Activated CD8-positive, alpha-beta T cell treated with anti-CD3 and anti-CD28 coated beads for 36 hours (primary cell): ENCODE results near the gene CLIP4. TPM values are rescaled to one million over a fixed set of nuclear protein-coding genes. Genes with fewer than 3 reads are reported as not detected.

Experiments
- ATAC-seq: fragments of 200-7000 bp; cut with Tn5 transposase; one replicate; pipeline ENCODE4 v1.10.0; 2021; ENCODE audit warnings: mild to moderate bottlenecking, moderate library complexity
- CTCF ChIA-PET: fragments of 350-600 bp; sonication (Branson Sonifier 250); formaldehyde crosslinking; loops from one replicate; lab custom pipeline; 2021; ENCODE audit warnings: antibody characterized with exemption; lab: Charles Lee
- POLR2A ChIA-PET: fragments of 350-600 bp; sonication (Branson Sonifier 250); formaldehyde crosslinking; loops from one replicate; lab custom pipeline; 2021; ENCODE audit warnings: antibody characterized with exemption; lab: Charles Lee
- DNase-seq: peaks from one replicate; pipeline ENCODE4 v3.0.0-alpha.2; 2020
- H3K27ac Mint-ChIP-seq: one replicate; pipeline ENCODE4 v1.8.0; 2021; ENCODE audit warnings: mild to moderate bottlenecking, mixed read lengths
- H3K27me3 Mint-ChIP-seq: one replicate; pipeline ENCODE4 v1.8.0; 2021; ENCODE audit warnings: mixed read lengths
- H3K36me3 Mint-ChIP-seq: one replicate; pipeline ENCODE4 v1.8.0; 2021; ENCODE audit warnings: low read depth, mixed read lengths
- H3K4me1 Mint-ChIP-seq: one replicate; pipeline ENCODE4 v1.8.0; 2021; ENCODE audit warnings: low read depth, mixed read lengths
- H3K4me3 Mint-ChIP-seq: one replicate; pipeline ENCODE4 v1.8.0; 2021; ENCODE audit warnings: mild to moderate bottlenecking, moderate library complexity, mixed read lengths
- H3K9me3 Mint-ChIP-seq: one replicate; pipeline ENCODE4 v1.8.0; 2021; ENCODE audit warnings: mixed read lengths
- CTCF ChIP-seq: fragments of 200-600 bp; IDR thresholded peaks from one replicate; pipeline ENCODE4 v1.8.0; 2022; ENCODE audit warnings: antibody characterized with exemption, mild to moderate bottlenecking
- intact Hi-C: fragments of 100-400 bp; cut with micrococcal nuclease; formaldehyde crosslinking; loops from one replicate; pipeline ENCODE4 v1.10.0; 2022
- total RNA-seq, 2 experiments: library from RNA; stranded (reverse); gene quantifications; one replicate each; pipeline ENCODE4 v1.2.3, GENCODE V29; 2021

Gene CLIP4
- total RNA-seq, 2 experiments from 2014 or later = 25.3 to 28.3 TPM

DNA sequence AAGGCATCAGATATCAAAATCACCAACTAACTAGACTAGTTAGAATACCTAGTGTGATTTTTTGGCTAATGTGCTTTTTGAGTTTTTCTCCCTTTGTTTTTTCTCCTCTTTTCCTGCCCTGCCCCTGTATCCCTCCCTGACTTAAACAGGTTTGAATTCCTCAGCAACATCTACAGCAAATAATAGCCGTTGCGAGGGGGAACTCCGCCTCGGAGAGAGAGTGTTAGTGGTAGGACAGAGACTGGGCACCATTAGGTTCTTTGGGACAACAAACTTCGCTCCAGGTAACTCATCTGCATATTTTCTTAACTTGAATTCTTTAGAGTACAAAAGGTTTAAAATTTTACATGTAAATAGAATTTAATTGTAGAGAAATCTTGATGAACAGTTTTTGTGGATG lies 45.0 kb downstream of the CLIP4 start:
- ChIA-PET CTCF (no interaction called here), POLR2A (no interaction called here)
- no peaks in the 10 kb centered on the region for H3K9me3 Mint-ChIP-seq
- H3K4me1 Mint-ChIP-seq = no peaks in the 10 kb centered on the region
- intact Hi-C loops = no loop called here
- no peak for DNase-seq
- H3K36me3 Mint-ChIP-seq = peaks cover 20% of the 10 kb centered on the region
- no peak overlapping the region for H3K27ac Mint-ChIP-seq
- no peak for ATAC-seq
- TF ChIP-seq CTCF = no peak
- H3K4me3 Mint-ChIP-seq = no peak overlapping the region
- no peaks in the 10 kb centered on the region for H3K27me3 Mint-ChIP-seq

GRCh38 chr2:29162204-29162928 lies 47.2 kb downstream of the CLIP4 start:
- Mint-ChIP-seq H3K9me3 (no peaks in the 10 kb centered on the region), H3K4me1 (no peaks in the 10 kb centered on the region), H3K36me3 (peaks cover 13% of the 10 kb centered on the region), H3K4me3 (no peak overlapping the region), H3K27me3 (no peaks in the 10 kb centered on the region), H3K27ac (no peak overlapping the region)
- DNase-seq = no peak
- ATAC-seq = no peak
- CTCF ChIA-PET = no interaction called here
- no peak for TF ChIP-seq CTCF
- POLR2A ChIA-PET = no interaction called here
- intact Hi-C loops = no loop called here

DNA sequence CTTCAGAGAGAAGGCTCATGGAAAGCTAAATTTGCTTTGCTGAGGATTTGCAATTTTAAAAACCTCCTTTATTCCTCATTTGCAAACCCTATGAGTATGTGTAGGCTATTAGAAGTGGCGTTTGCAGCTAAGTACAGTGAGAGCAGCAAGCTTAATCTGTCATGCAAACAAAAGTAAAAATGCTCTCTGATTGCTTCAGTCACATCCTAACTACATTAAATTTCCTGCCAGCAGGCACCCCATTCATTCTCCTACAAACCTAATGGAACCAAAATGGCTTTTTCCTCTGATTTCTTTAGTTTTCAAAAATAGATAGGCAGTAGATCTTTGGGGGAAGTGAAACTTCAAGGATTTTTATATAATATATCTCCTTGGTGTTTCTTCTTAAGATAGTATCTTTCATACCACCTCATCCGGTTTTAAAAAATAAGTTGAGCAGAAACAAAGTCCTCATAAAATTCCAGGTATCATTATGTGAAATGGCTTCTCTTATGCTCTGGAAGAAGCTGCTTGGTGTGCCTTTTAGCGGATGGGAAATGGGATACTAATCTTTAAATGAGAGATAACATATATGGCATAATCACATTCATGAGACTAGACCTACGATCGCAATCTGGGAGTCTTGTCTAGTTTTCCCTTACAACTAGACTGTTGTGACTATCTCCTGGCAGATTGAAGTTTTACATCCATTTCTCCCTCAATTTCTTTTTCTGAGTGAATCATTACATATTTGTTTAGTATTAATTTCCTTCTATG lies 49.1 kb downstream of the CLIP4 start:
- ATAC-seq (no peak), DNase-seq (no peak)
- H3K27ac Mint-ChIP-seq = no peak overlapping the region
- POLR2A ChIA-PET = no interaction called here
- intact Hi-C loops = no loop called here
- no peak overlapping the region for H3K4me3 Mint-ChIP-seq
- TF ChIP-seq CTCF = no peak
- no peaks in the 10 kb centered on the region for H3K4me1 Mint-ChIP-seq
- peaks cover 11% of the 10 kb centered on the region for H3K36me3 Mint-ChIP-seq
- CTCF ChIA-PET = no interaction called here
- H3K9me3 Mint-ChIP-seq = no peaks in the 10 kb centered on the region
- no peaks in the 10 kb centered on the region for H3K27me3 Mint-ChIP-seq

- no peak for DNase-seq
- ChIA-PET POLR2A (interaction anchor here (1.0 kb wide), 1 partner anchor 52 kb away, joined by 6 read pairs; no protein-coding TSS in a partner anchor), CTCF (interaction anchor here (0.9 kb wide), 1 partner anchor 21 kb away, joined by 3 read pairs; no protein-coding TSS in a partner anchor)
- no peak for TF ChIP-seq CTCF
- H3K36me3 Mint-ChIP-seq = peaks cover 17% of the 10 kb centered on the region
- no peak for ATAC-seq
- H3K27ac Mint-ChIP-seq = no peak overlapping the region
- intact Hi-C loops = no loop called here
- no peaks in the 10 kb centered on the region for H3K9me3 Mint-ChIP-seq
- no peaks in the 10 kb centered on the region for H3K4me1 Mint-ChIP-seq
- H3K4me3 Mint-ChIP-seq = no peak overlapping the region
- no peaks in the 10 kb centered on the region for H3K27me3 Mint-ChIP-seq
These were observed 50.4 kb downstream of the CLIP4 start for GRCh38 chr2:29165362-29166241.
